Adrenal gland (tissue), 5 donors: ENCODE measurements around the gene NHS.

Source experiments
- POLR2A ChIP-seq, 2 donors: fragments of 450-650 bp; IDR thresholded peaks; one replicate each; pipeline ENCODE4 v1.6.1; 2017; ENCODE audit warnings: antibody characterized with exemption in 2 of 2, mild to moderate bottlenecking in 2 of 2, moderate library complexity in 1 of 2
- TF ChIP-seq, protein P1 (sequence below), 6 experiments: fragments of 450-650 bp in 4 of 6; fragments of 200-600 bp in 2 of 6; sonication (generic) in 1 of 6; IDR thresholded peaks; 1 replicate in 5 of 6; 2 replicates in 1 of 6; pipeline versions ENCODE4 v1.5.1 to v1.8.0; 2016 to 2021; ENCODE audit warnings: antibody characterized with exemption in 6 of 6, mild to moderate bottlenecking in 2 of 6, moderate library complexity in 1 of 6
- donor health status: DM: no; HTN: no; CAD: no.

DNA sequence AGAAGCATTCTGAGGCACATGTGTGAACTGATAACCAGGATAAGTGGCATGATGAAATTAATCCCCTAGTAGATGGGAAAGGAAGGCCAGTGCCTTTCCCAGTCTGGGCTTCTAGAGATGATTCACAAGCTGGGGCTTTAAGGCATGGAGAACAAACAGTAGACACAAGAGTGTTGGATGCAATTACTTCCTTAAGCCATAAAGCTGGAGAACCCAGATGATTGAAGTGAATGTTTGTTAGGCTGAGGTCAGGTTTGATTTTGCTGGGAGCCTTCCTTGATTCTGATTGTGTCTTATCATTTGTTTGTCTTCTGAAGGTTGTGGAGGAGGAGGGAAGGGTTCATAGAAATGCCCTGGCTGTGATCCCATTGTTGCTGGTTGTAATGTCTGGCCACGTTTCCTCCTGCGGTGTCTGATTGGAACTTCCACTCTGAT lies 125.2 kb downstream of the NHS start:
- TF ChIP-seq, protein P1, sequence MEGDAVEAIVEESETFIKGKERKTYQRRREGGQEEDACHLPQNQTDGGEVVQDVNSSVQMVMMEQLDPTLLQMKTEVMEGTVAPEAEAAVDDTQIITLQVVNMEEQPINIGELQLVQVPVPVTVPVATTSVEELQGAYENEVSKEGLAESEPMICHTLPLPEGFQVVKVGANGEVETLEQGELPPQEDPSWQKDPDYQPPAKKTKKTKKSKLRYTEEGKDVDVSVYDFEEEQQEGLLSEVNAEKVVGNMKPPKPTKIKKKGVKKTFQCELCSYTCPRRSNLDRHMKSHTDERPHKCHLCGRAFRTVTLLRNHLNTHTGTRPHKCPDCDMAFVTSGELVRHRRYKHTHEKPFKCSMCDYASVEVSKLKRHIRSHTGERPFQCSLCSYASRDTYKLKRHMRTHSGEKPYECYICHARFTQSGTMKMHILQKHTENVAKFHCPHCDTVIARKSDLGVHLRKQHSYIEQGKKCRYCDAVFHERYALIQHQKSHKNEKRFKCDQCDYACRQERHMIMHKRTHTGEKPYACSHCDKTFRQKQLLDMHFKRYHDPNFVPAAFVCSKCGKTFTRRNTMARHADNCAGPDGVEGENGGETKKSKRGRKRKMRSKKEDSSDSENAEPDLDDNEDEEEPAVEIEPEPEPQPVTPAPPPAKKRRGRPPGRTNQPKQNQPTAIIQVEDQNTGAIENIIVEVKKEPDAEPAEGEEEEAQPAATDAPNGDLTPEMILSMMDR (IDR thresholded peaks at IDR 0.05) = no peak
- TF ChIP-seq POLR2A (IDR thresholded peaks at IDR 0.05) = no peak
